NK-92 (cell line): Measurements from ENCODE around the gene ANKIB1.
"Not testable (repeated sequence)": the region's sequence is repeated elsewhere in the genome, so short reads cannot be mapped to it uniquely, and the experiment has no call there.

Source experiments
- DNase-seq: peaks from one replicate; lab custom pipeline; 2025; ENCODE audit not compliant: unreplicated experiment; lab: John Stamatoyannopoulos, UW

ANKIB1 gene

GRCh38 chr7:92245487-92246359 lies at the start of gene ANKIB1, which contains the start of gene KRIT1:
Gene ANKIB1, plus strand, starts transcription at chr7:92245974. Its CDS starts 49,005 bp downstream, at chr7:92294979.
Gene KRIT1, minus strand, starts transcription at chr7:92245914. Its CDS starts 3,779 bp downstream, at chr7:92242135.
- DNase-seq: peak; percentile 11

- no peak for DNase-seq
These were observed 45.0 kb upstream of the ANKIB1 start for GRCh38 chr7:92200791-92201190.

- no peak for DNase-seq
These were observed 39.8 kb upstream of the ANKIB1 start for GRCh38 chr7:92205987-92206386.

GRCh38 chr7:92206672-92207071 lies 39.1 kb upstream of the ANKIB1 start:
- no peak for DNase-seq

GRCh38 chr7:92221766-92222165 lies 24.0 kb upstream of the ANKIB1 start:
- DNase-seq: no peak

- no peak for DNase-seq
These were observed 18.8 kb upstream of the ANKIB1 start for GRCh38 chr7:92226981-92227380.

GRCh38 chr7:92228100-92228499 lies 17.7 kb upstream of the ANKIB1 start:
- no peak for DNase-seq

- no peak for DNase-seq
These were observed 17.0 kb upstream of the ANKIB1 start for GRCh38 chr7:92228742-92229141.

- DNase-seq: no peak
These were observed 15.2 kb upstream of the ANKIB1 start for GRCh38 chr7:92230547-92230946.

GRCh38 chr7:92242972-92243371 lies 2.8 kb upstream of the ANKIB1 start:
- no peak for DNase-seq

- no peak for DNase-seq
These were observed 827 bp upstream of the ANKIB1 start for GRCh38 chr7:92244808-92245486.

GRCh38 chr7:92246360-92247101 lies 757 bp downstream of the ANKIB1 start:
- no peak for DNase-seq

GRCh38 chr7:92250603-92251002 lies 4.8 kb downstream of the ANKIB1 start:
- DNase-seq: no peak

GRCh38 chr7:92251181-92251580 lies 5.4 kb downstream of the ANKIB1 start:
- no peak for DNase-seq

- DNase-seq: no peak
These were observed 7.5 kb downstream of the ANKIB1 start for GRCh38 chr7:92253251-92253650.

GRCh38 chr7:92254800-92255199 lies 9.0 kb downstream of the ANKIB1 start:
- DNase-seq: not testable (repeated sequence)

- no peak for DNase-seq
These were observed 9.5 kb downstream of the ANKIB1 start for GRCh38 chr7:92255308-92255707.

- DNase-seq: no peak
These were observed 13.3 kb downstream of the ANKIB1 start for GRCh38 chr7:92259062-92259461.

- no peak for DNase-seq
These were observed 14.0 kb downstream of the ANKIB1 start for GRCh38 chr7:92259610-92260247.

GRCh38 chr7:92260248-92260781 lies 14.5 kb downstream of the ANKIB1 start:
- no peak for DNase-seq
